Suprapubic skin (tissue), 4 donors: ENCODE measurements around the gene LRPAP1.

Experiments used
- EP300 ChIP-seq: sonication (generic); formaldehyde crosslinking; IDR thresholded peaks from one replicate; pipeline ENCODE4 v1.6.1; 2017; ENCODE audit warnings: antibody characterized with exemption
- POLR2A ChIP-seq, 2 donors: fragments of 450-650 bp; IDR thresholded peaks; one replicate each; pipeline ENCODE4 v1.6.1; 2017; ENCODE audit warnings: antibody characterized with exemption in 2 of 2, mild to moderate bottlenecking in 2 of 2, moderate library complexity in 2 of 2
- POLR2AphosphoS5 ChIP-seq, 3 donors: sonication (generic); formaldehyde crosslinking; IDR thresholded peaks; one replicate each; pipeline ENCODE4 v1.6.1; 2017; ENCODE audit warnings: antibody characterized with exemption in 3 of 3
- TF ChIP-seq, protein P1 (sequence below), 2 donors: fragments of 200-600 bp in 1 of 2; fragments of 450-650 bp in 1 of 2; sonication (generic) in 1 of 2; IDR thresholded peaks; one replicate each; pipeline ENCODE4 v1.5.1; 2016 to 2019; ENCODE audit warnings: antibody characterized with exemption in 2 of 2, mild to moderate bottlenecking in 1 of 2, moderate library complexity in 1 of 2

GRCh38 chr4:3512279-3512678 lies 19.9 kb downstream of the LRPAP1 start:
- TF ChIP-seq, protein P1, sequence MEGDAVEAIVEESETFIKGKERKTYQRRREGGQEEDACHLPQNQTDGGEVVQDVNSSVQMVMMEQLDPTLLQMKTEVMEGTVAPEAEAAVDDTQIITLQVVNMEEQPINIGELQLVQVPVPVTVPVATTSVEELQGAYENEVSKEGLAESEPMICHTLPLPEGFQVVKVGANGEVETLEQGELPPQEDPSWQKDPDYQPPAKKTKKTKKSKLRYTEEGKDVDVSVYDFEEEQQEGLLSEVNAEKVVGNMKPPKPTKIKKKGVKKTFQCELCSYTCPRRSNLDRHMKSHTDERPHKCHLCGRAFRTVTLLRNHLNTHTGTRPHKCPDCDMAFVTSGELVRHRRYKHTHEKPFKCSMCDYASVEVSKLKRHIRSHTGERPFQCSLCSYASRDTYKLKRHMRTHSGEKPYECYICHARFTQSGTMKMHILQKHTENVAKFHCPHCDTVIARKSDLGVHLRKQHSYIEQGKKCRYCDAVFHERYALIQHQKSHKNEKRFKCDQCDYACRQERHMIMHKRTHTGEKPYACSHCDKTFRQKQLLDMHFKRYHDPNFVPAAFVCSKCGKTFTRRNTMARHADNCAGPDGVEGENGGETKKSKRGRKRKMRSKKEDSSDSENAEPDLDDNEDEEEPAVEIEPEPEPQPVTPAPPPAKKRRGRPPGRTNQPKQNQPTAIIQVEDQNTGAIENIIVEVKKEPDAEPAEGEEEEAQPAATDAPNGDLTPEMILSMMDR (IDR thresholded peaks at IDR 0.05), result no peak
- no peak for TF ChIP-seq EP300
- TF ChIP-seq POLR2AphosphoS5 (IDR thresholded peaks at IDR 0.05), result no peak
- TF ChIP-seq POLR2A (IDR thresholded peaks at IDR 0.05), result no peak
